Measurements from ENCODE around the gene MARCO. TPM values are rescaled to one million over a fixed set of nuclear protein-coding genes. Genes with fewer than 3 reads are reported as not detected.
"Not testable (repeated sequence)": the region's sequence is repeated elsewhere in the genome, so short reads cannot be mapped to it uniquely, and the experiment has no call there.

Gene MARCO
- polyA plus RNA-seq, 3 donors = 0.20 to 0.45 TPM; not detected in 1

GRCh38 chr2:118990757-118991545 lies 49.0 kb downstream of the MARCO start:
- DNase-seq (ENCODE audit: extremely low read depth in 1 of 11, low read depth in 9 of 11, low spot score in 4 of 11) = no peak

- DNase-seq (ENCODE audit: extremely low read depth in 1 of 11, low read depth in 9 of 11, low spot score in 4 of 11) = no peak
Measured at GRCh38 chr2:118991554-118991953, 49.6 kb downstream of the MARCO start.

- DNase-seq (ENCODE audit: extremely low read depth in 1 of 11, low read depth in 9 of 11, low spot score in 4 of 11) = no peak
Measured at GRCh38 chr2:118992740-118993391, 50.9 kb downstream of the MARCO start.

- no peak for DNase-seq (ENCODE audit: extremely low read depth in 1 of 11, low read depth in 9 of 11, low spot score in 4 of 11)
Measured at GRCh38 chr2:118993392-118993752, 51.4 kb downstream of the MARCO start.

- DNase-seq (ENCODE audit: extremely low read depth in 1 of 11, low read depth in 9 of 11, low spot score in 4 of 11) = no peak
Measured at GRCh38 chr2:118994172-118994700, 52.2 kb downstream of the MARCO start.

GRCh38 chr2:118994778-118995177 lies 52.8 kb downstream of the MARCO start:
- DNase-seq (ENCODE audit: extremely low read depth in 1 of 11, low read depth in 9 of 11, low spot score in 4 of 11) = no peak

- DNase-seq (ENCODE audit: extremely low read depth in 1 of 11, low read depth in 9 of 11, low spot score in 4 of 11) = not testable (repeated sequence)
Measured at GRCh38 chr2:119003856-119004255, 61.9 kb downstream of the MARCO start.

GRCh38 chr2:119004602-119005001 lies 62.6 kb downstream of the MARCO start:
- DNase-seq (ENCODE audit: extremely low read depth in 1 of 11, low read depth in 9 of 11, low spot score in 4 of 11) = no peak

GRCh38 chr2:119005051-119005450 lies 63.1 kb downstream of the MARCO start:
- DNase-seq (ENCODE audit: extremely low read depth in 1 of 11, low read depth in 9 of 11, low spot score in 4 of 11) = no peak

- DNase-seq (ENCODE audit: extremely low read depth in 1 of 11, low read depth in 9 of 11, low spot score in 4 of 11) = no peak
Measured at GRCh38 chr2:119005555-119005954, 63.6 kb downstream of the MARCO start.

- DNase-seq (ENCODE audit: extremely low read depth in 1 of 11, low read depth in 9 of 11, low spot score in 4 of 11) = no peak
Measured at GRCh38 chr2:119006441-119006840, 64.4 kb downstream of the MARCO start.

GRCh38 chr2:119008108-119008507 lies 66.1 kb downstream of the MARCO start:
- no peak for DNase-seq (ENCODE audit: extremely low read depth in 1 of 11, low read depth in 9 of 11, low spot score in 4 of 11)

- DNase-seq (ENCODE audit: extremely low read depth in 1 of 11, low read depth in 9 of 11, low spot score in 4 of 11) = no peak
Measured at GRCh38 chr2:119009110-119009509, 67.1 kb downstream of the MARCO start.

GRCh38 chr2:119010336-119010735 lies 68.3 kb downstream of the MARCO start:
- no peak for DNase-seq (ENCODE audit: extremely low read depth in 1 of 11, low read depth in 9 of 11, low spot score in 4 of 11)

- peak in 9 of 11 donors; percentile 17 to 46 (median 26) for DNase-seq (ENCODE audit: extremely low read depth in 1 of 11, low read depth in 9 of 11, low spot score in 4 of 11)
Measured at GRCh38 chr2:119011162-119011909, 69.3 kb downstream of the MARCO start.

- DNase-seq (ENCODE audit: extremely low read depth in 1 of 11, low read depth in 9 of 11, low spot score in 4 of 11) = no peak
Measured at GRCh38 chr2:119011910-119012209, 69.9 kb downstream of the MARCO start.

- no peak for DNase-seq (ENCODE audit: extremely low read depth in 1 of 11, low read depth in 9 of 11, low spot score in 4 of 11)
Measured at GRCh38 chr2:119012345-119013301, 70.6 kb downstream of the MARCO start.

GRCh38 chr2:119013671-119014070 lies 71.7 kb downstream of the MARCO start:
- DNase-seq (ENCODE audit: extremely low read depth in 1 of 11, low read depth in 9 of 11, low spot score in 4 of 11) = no peak

- DNase-seq (ENCODE audit: extremely low read depth in 1 of 11, low read depth in 9 of 11, low spot score in 4 of 11) = no peak
Measured at GRCh38 chr2:119015845-119016244, 73.9 kb downstream of the MARCO start.
